ENCODE data around the gene TNRC6B.
"Not testable (repeated sequence)": the region's sequence is repeated elsewhere in the genome, so short reads cannot be mapped to it uniquely, and the experiment has no call there.

Gene TNRC6B

GRCh38 chr22:40290516-40290915, 112.8 kb downstream of the TNRC6B start:
- DNase-seq = no peak

GRCh38 chr22:40294696-40295095, 117.0 kb downstream of the TNRC6B start:
- no peak for DNase-seq

- no peak for DNase-seq
Measured at GRCh38 chr22:40300316-40300715, 122.6 kb downstream of the TNRC6B start.

GRCh38 chr22:40300884-40301672, 123.4 kb downstream of the TNRC6B start:
- no peak for DNase-seq

GRCh38 chr22:40302149-40302548, 124.4 kb downstream of the TNRC6B start:
- DNase-seq = no peak

- DNase-seq = no peak
Measured at GRCh38 chr22:40305625-40306024, 127.9 kb downstream of the TNRC6B start.

GRCh38 chr22:40308999-40309573, 131.4 kb downstream of the TNRC6B start:
- DNase-seq = no peak

GRCh38 chr22:40309631-40310030, 131.9 kb downstream of the TNRC6B start:
- DNase-seq = no peak

GRCh38 chr22:40310081-40310767, 132.5 kb downstream of the TNRC6B start:
- DNase-seq = peak; percentile 93

- no peak for DNase-seq
Measured at GRCh38 chr22:40310768-40311120, 133.0 kb downstream of the TNRC6B start.

- DNase-seq = not testable (repeated sequence)
Measured at GRCh38 chr22:40311646-40312045, 133.9 kb downstream of the TNRC6B start.

- DNase-seq = no peak
Measured at GRCh38 chr22:40312050-40312449, 134.3 kb downstream of the TNRC6B start.

GRCh38 chr22:40313007-40313406, 135.3 kb downstream of the TNRC6B start:
- DNase-seq = no peak

- DNase-seq = no peak
Measured at GRCh38 chr22:40314041-40314440, 136.3 kb downstream of the TNRC6B start.

GRCh38 chr22:40320687-40321086, 143.0 kb downstream of the TNRC6B start:
- no peak for DNase-seq

GRCh38 chr22:40322021-40322420, 144.3 kb downstream of the TNRC6B start:
- no peak for DNase-seq

- DNase-seq = no peak
Measured at GRCh38 chr22:40322818-40323447, 145.2 kb downstream of the TNRC6B start.

GRCh38 chr22:40323681-40324171, 146.0 kb downstream of the TNRC6B start:
- no peak for DNase-seq

GRCh38 chr22:40324468-40325305, 147.0 kb downstream of the TNRC6B start:
- no peak for DNase-seq

- no peak for DNase-seq
Measured at GRCh38 chr22:40325315-40325714, 147.6 kb downstream of the TNRC6B start.

- DNase-seq = no peak
Measured at GRCh38 chr22:40326905-40327735, 149.4 kb downstream of the TNRC6B start.
